NCI-H128 (cell line): ENCODE results near the gene TMEM106C.

Experiments
- DNase-seq: peaks from one replicate; lab custom pipeline; 2025; ENCODE audit not compliant: unreplicated experiment; lab: John Stamatoyannopoulos, UW

The TMEM106C gene

DNA sequence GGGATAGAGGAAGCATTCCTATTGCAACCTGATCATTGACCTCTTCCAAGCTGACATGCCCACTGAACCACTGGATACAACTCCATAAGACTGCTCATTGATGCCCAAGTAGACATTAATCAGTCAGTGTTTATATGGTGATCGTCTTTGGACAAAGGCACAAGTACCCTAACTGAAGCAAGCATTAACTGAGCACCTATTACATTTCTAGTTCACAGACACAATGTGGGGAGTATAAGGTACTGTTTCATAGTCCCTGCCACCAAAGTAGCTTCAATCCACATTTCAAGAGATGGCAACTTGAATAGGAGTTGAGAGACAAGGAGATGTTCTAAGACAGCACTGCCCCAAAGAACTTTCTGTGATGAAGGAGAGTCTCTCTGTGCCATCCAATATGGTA, 51.7 kb downstream of the TMEM106C start:
- DNase-seq: no peak

DNA sequence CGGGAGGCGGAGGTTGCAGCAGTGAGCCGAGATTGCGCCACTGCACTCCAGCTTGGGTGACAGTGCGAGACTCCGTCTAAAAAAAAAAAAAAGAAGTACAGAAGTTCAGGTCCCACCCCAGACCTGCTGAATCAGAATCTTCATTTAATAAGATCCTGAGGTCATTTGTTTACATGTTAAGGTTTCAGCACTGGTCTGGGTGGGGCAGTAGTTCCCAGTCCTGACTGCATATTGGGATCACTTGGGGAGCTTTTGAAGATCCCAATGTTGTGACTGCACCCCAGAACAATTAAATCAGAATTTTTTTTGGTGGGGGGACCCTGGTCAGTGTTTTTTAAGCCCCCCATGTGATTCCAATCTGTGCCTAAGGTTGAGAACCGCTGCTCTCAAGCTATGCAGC, 52.6 kb downstream of the TMEM106C start:
- no peak for DNase-seq

DNA sequence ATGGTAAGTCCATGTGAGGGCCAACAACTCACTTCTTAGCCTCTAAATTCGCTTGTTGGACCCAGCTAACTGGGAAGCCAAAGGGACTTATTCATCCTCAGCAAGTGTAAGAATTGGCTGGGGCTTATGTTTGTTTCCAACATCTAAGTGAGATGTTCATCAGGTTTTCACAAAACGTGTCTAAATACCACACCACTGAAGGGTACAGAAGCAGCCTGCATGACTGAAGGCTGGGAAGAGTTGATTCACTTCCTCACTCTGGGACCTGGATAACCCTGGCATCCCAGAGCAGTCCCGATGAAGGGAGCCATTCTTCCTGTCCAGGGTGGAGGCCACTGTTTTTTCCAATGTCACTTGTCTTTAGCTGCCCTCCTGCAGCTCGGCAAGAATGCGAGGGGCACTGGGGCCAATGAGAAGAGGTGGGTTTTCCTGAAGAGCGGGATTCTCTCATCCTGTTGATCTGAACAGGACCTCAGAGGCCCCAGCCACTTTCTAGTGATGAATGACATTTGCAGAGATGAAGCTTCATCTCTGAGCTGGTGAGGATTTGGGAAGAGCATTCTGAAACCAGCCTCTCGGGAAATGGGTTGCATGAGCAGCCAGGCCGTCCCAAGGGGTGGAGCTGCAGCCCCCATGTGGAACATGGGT, 53.1 kb downstream of the TMEM106C start:
- DNase-seq: no peak

DNA sequence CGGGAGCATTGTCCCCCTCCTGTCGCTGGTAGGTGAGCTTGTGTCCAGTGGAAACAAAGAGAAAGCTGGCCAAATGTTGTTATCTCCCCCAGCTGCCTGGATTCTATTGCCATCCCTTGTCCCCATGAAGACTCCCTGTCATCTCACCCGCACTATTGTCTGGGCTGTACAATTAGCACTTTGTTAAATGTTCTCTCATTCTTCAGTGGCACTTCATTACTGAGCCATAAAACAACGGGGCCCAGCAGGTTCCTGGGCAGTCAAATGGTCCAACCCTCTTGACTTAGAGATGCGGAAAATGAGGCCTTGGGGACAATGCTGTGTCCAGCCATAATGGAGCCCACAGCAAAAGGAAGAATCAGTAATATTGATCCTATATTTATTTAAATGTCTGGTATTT, 54.1 kb downstream of the TMEM106C start:
- no peak for DNase-seq

DNA sequence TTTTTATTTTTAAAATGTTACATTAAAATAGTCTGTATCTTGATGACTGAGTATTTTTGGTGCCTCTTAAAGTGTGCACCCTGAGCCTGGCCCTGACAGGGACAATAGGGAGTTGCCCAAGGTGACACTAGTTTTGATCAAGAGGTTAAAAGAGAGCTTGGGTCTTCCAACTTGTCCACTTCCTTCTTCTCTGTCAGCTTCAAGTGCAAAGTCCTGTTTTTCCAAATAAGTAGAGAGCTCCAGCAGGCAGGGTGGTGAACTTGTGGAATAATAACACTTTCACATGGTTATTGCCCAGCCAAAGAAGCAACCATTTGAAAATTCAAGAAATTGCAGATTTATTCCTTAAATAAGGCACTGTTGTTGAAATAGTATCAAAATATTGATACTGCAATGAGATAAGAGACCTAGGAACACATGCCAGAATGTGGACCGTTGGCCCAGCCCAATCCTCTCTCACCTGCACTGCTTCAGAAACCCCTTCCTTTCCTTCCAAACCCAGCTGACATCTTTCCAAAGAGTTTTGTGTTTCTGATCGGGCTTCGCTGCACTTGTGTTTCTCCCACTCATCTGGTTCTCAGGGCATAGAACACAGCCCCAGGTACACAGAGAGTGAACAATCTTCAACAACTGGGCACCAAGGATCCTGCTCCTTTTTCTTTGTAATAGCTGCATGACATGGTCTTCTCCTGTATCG, 54.7 kb downstream of the TMEM106C start:
- no peak for DNase-seq
